ENCODE results near the gene CTPS1.

DNA sequence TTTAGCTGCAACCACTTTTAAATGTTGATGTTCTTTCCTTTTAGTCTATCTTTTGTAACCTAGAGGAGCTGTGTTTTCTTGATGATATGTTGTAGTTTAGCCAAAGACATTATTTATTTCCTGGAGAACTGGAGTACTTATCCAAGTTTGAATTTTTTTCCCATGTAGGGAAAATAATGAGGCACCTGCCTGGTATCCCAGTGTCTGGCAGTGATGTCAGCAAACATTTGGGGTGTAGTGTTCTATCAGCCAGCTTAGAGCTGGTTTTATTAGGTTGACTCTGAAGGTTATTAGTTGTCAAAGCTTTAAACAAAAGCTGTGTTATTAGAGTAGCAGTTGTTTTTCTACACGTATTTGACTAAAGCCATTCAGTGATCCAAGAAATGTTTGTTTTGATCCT is 3.2 kb downstream of the CTPS1 start:
- TF ChIP-seq, protein P1, sequence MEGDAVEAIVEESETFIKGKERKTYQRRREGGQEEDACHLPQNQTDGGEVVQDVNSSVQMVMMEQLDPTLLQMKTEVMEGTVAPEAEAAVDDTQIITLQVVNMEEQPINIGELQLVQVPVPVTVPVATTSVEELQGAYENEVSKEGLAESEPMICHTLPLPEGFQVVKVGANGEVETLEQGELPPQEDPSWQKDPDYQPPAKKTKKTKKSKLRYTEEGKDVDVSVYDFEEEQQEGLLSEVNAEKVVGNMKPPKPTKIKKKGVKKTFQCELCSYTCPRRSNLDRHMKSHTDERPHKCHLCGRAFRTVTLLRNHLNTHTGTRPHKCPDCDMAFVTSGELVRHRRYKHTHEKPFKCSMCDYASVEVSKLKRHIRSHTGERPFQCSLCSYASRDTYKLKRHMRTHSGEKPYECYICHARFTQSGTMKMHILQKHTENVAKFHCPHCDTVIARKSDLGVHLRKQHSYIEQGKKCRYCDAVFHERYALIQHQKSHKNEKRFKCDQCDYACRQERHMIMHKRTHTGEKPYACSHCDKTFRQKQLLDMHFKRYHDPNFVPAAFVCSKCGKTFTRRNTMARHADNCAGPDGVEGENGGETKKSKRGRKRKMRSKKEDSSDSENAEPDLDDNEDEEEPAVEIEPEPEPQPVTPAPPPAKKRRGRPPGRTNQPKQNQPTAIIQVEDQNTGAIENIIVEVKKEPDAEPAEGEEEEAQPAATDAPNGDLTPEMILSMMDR (conservative IDR thresholded peaks at IDR 0.05; ENCODE audit: low read length), result no peak
- no peak for TF ChIP-seq EZH2phosphoT487 (IDR thresholded peaks at IDR 0.05; ENCODE audit: borderline replicate concordance)

Data from Loucy (cell line).